HL-60 (cell line): ENCODE results near the gene OTOF.

Experiments used
- POLR2AphosphoS5 ChIP-seq: IDR thresholded peaks from 2 replicates; pipeline ENCODE4 v1.6.1; 2012; ENCODE audit warnings: low read depth
- TF ChIP-seq, protein P1 (sequence below): IDR thresholded peaks from one replicate; pipeline ENCODE4 v1.5.1; 2011; ENCODE audit warnings: low read length, control low read depth, inconsistent platforms; ENCODE audit not compliant: insufficient read depth

DNA sequence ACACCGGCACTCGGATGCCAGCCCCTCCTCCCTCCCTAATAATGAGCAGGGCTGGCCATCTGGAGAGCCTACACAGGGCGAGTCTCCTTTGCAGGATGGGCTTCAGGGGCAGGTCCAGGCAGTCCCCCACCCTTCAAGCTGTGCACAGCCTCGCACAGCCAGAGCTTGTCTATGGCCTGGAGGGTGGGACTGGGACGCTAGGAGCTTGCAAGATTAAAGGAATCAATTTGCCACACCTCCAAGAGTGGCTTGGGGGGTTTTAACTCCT is 43.9 kb upstream of the OTOF start:
- TF ChIP-seq POLR2AphosphoS5 = no peak
- TF ChIP-seq, protein P1, sequence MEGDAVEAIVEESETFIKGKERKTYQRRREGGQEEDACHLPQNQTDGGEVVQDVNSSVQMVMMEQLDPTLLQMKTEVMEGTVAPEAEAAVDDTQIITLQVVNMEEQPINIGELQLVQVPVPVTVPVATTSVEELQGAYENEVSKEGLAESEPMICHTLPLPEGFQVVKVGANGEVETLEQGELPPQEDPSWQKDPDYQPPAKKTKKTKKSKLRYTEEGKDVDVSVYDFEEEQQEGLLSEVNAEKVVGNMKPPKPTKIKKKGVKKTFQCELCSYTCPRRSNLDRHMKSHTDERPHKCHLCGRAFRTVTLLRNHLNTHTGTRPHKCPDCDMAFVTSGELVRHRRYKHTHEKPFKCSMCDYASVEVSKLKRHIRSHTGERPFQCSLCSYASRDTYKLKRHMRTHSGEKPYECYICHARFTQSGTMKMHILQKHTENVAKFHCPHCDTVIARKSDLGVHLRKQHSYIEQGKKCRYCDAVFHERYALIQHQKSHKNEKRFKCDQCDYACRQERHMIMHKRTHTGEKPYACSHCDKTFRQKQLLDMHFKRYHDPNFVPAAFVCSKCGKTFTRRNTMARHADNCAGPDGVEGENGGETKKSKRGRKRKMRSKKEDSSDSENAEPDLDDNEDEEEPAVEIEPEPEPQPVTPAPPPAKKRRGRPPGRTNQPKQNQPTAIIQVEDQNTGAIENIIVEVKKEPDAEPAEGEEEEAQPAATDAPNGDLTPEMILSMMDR = no peak
